ENCODE data around the gene LTO1. TPM values are rescaled to one million over a fixed set of nuclear protein-coding genes. Genes with fewer than 3 reads are reported as not detected.

Gene LTO1
- total and polyA plus RNA-seq, 2 of the 13 experiments (the other 11 are each of a cell fraction or from before 2014, with no cell fraction given): 11.8 to 15.0 TPM

DNA sequence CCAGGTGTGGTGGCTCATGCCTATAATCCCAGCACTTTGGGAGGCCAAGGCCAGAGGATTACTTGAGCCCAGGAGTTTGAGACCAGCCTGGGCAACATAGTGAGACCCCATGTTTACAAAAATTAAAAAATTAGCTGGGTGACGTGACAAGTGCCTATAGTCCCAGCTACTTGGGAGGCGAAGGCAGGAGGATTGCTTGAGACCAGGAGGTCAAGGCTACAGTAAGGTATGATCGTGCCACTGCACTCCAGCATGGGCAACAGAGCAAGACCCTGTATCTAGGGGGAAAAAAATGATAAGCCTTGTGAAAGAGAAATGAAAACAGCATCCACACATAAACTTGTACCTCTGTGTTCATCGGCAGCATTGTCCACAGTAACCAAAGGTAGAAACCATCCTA is 42.3 kb downstream of the LTO1 start (continued):
- TF ChIP-seq, protein P1, sequence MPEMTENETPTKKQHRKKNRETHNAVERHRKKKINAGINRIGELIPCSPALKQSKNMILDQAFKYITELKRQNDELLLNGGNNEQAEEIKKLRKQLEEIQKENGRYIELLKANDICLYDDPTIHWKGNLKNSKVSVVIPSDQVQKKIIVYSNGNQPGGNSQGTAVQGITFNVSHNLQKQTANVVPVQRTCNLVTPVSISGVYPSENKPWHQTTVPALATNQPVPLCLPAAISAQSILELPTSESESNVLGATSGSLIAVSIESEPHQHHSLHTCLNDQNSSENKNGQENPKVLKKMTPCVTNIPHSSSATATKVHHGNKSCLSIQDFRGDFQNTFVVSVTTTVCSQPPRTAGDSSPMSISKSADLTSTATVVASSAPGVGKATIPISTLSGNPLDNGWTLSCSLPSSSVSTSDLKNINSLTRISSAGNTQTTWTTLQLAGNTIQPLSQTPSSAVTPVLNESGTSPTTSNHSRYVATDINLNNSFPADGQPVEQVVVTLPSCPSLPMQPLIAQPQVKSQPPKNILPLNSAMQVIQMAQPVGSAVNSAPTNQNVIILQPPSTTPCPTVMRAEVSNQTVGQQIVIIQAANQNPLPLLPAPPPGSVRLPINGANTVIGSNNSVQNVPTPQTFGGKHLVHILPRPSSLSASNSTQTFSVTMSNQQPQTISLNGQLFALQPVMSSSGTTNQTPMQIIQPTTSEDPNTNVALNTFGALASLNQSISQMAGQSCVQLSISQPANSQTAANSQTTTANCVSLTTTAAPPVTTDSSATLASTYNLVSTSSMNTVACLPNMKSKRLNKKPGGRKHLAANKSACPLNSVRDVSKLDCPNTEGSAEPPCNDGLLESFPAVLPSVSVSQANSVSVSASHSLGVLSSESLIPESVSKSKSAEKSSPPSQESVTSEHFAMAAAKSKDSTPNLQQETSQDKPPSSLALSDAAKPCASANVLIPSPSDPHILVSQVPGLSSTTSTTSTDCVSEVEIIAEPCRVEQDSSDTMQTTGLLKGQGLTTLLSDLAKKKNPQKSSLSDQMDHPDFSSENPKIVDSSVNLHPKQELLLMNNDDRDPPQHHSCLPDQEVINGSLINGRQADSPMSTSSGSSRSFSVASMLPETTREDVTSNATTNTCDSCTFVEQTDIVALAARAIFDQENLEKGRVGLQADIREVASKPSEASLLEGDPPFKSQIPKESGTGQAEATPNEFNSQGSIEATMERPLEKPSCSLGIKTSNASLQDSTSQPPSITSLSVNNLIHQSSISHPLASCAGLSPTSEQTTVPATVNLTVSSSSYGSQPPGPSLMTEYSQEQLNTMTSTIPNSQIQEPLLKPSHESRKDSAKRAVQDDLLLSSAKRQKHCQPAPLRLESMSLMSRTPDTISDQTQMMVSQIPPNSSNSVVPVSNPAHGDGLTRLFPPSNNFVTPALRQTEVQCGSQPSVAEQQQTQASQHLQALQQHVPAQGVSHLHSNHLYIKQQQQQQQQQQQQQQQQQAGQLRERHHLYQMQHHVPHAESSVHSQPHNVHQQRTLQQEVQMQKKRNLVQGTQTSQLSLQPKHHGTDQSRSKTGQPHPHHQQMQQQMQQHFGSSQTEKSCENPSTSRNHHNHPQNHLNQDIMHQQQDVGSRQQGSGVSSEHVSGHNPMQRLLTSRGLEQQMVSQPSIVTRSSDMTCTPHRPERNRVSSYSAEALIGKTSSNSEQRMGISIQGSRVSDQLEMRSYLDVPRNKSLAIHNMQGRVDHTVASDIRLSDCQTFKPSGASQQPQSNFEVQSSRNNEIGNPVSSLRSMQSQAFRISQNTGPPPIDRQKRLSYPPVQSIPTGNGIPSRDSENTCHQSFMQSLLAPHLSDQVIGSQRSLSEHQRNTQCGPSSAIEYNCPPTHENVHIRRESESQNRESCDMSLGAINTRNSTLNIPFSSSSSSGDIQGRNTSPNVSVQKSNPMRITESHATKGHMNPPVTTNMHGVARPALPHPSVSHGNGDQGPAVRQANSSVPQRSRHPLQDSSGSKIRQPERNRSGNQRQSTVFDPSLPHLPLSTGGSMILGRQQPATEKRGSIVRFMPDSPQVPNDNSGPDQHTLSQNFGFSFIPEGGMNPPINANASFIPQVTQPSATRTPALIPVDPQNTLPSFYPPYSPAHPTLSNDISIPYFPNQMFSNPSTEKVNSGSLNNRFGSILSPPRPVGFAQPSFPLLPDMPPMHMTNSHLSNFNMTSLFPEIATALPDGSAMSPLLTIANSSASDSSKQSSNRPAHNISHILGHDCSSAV (CRISPR knock-in tag; IDR thresholded peaks at IDR 0.05; ENCODE audit: borderline replicate concordance): no peak

DNA sequence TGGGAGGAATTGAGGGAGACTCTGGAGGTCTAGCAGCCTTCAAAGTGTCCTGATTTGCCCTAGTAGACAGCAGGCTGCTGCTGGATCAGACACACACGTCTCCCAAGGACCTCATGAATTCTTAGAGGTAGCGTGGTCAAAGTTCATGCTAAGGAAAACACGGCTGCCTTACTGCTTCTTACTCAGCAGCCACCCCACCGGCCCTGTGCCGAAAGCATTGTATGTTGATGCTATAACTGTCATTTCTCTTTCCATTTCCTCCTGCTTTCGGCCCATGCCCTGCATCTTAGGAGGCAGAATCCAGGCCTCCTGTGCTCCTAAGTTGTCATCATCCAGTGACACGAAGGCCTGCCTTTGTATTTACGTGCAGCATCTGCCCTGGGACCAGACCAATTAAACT is 44.7 kb downstream of the LTO1 start:
- H2AFZ ChIP-seq (ENCODE audit: low read length): no peak overlapping the region
- H3K9ac ChIP-seq (ENCODE audit: insufficient read depth, low read depth, low read length): no peak overlapping the region
- no peak overlapping the region for H3K4me2 ChIP-seq (ENCODE audit: low read depth, low read length)
- peaks cover 10% of the 10 kb centered on the region for H3K4me1 ChIP-seq (ENCODE audit: insufficient read depth, low read length)
- POLR2A ChIA-PET: no interaction called here
- peaks cover 0 to 13% of the 10 kb centered on the region in 2 experiments; a peak in 3 of 5 replicates for H3K27me3 ChIP-seq (ENCODE audit: control insufficient read depth in 1 of 2, insufficient read depth in 2 of 2, low read length in 2 of 2)
- CTCF ChIA-PET (ENCODE audit: low intra/inter-chr PET ratio, low total read pairs): no interaction called here
- H3K9me3 ChIP-seq (ENCODE audit: low read length): no peaks in the 10 kb centered on the region
- no peak for TF ChIP-seq KDM3A (CRISPR knock-in tag; IDR thresholded peaks at IDR 0.05; ENCODE audit: low read depth)
- no peak for TF ChIP-seq ZNF496 (CRISPR knock-in tag; IDR thresholded peaks at IDR 0.05; ENCODE audit: insufficient replicate concordance)
- no peak for TF ChIP-seq EED (CRISPR knock-in tag; IDR thresholded peaks at IDR 0.05)
- TF ChIP-seq TARDBP (CRISPR knock-in tag; IDR thresholded peaks at IDR 0.05): no peak
- no peak for TF ChIP-seq MAF1 (CRISPR knock-in tag; IDR thresholded peaks at IDR 0.05; ENCODE audit: borderline replicate concordance)
- no peak for TF ChIP-seq ZNF709 (CRISPR knock-in tag; IDR thresholded peaks at IDR 0.05)
- TF ChIP-seq, protein P2, sequence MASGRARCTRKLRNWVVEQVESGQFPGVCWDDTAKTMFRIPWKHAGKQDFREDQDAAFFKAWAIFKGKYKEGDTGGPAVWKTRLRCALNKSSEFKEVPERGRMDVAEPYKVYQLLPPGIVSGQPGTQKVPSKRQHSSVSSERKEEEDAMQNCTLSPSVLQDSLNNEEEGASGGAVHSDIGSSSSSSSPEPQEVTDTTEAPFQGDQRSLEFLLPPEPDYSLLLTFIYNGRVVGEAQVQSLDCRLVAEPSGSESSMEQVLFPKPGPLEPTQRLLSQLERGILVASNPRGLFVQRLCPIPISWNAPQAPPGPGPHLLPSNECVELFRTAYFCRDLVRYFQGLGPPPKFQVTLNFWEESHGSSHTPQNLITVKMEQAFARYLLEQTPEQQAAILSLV (CRISPR knock-in tag; IDR thresholded peaks at IDR 0.05; ENCODE audit: borderline replicate concordance): no peak
- TF ChIP-seq, protein P3, sequence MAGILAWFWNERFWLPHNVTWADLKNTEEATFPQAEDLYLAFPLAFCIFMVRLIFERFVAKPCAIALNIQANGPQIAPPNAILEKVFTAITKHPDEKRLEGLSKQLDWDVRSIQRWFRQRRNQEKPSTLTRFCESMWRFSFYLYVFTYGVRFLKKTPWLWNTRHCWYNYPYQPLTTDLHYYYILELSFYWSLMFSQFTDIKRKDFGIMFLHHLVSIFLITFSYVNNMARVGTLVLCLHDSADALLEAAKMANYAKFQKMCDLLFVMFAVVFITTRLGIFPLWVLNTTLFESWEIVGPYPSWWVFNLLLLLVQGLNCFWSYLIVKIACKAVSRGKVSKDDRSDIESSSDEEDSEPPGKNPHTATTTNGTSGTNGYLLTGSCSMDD (CRISPR knock-in tag; IDR thresholded peaks at IDR 0.05): no peak
- TF ChIP-seq ZNF484 (CRISPR knock-in tag; IDR thresholded peaks at IDR 0.05; ENCODE audit: borderline replicate concordance, low read depth): no peak
- TF ChIP-seq MYNN (CRISPR knock-in tag; IDR thresholded peaks at IDR 0.05; ENCODE audit: low read depth): no peak
- TF ChIP-seq ZNF530 (CRISPR knock-in tag; IDR thresholded peaks at IDR 0.05; ENCODE audit: low read depth): no peak
- TF ChIP-seq MIER3 (CRISPR knock-in tag; IDR thresholded peaks at IDR 0.05; ENCODE audit: borderline replicate concordance): no peak
- H3K27ac ChIP-seq (ENCODE audit: extremely low read length, insufficient read depth, low read length): no peak overlapping the region
- no peaks in the 10 kb centered on the region for H3K36me3 ChIP-seq (replicated peaks in 1 of 2; ENCODE audit: control insufficient read depth in 1 of 2, insufficient read depth in 2 of 2, low read length in 2 of 2)
- H4K20me1 ChIP-seq (ENCODE audit: insufficient read depth, low read length): no peaks in the 10 kb centered on the region
- intact Hi-C loops (cut with micrococcal nuclease; ENCODE audit: unreplicated experiment): no loop called here
- ATAC-seq: no peak
- DNase-seq (ENCODE audit: low spot score): no peak
- H3K79me2 ChIP-seq (ENCODE audit: insufficient read depth, low read length): no peaks in the 10 kb centered on the region
- 61% methylated on average over 7 of the region's 8 CpGs for WGBS (ENCODE audit: low lambda C conversion rate)
- no peak for FAIRE-seq
- no TSS peak for BruUV-seq (replicated peaks)
- in situ Hi-C loops (cut with HindIII; ENCODE audit: extremely low pct_ligation_motif_present, low pct_unique_long_range_greater_than_20kb): loop anchor here (25.0 kb wide), 1 partner anchor 193 kb away; no protein-coding TSS in a partner anchor
- no peak overlapping the region for H3K4me3 ChIP-seq (replicated peaks in 1 of 3; ENCODE audit: insufficient read depth in 1 of 3, low read depth in 2 of 3, low read length in 3 of 3)

Measured in HepG2 (cell line).